K562 (cell line): ENCODE measurements around the gene CRABP2. TPM values are rescaled to one million over a fixed set of nuclear protein-coding genes. Genes with fewer than 3 reads are reported as not detected.

Experiments
- ATF1 ChIP-seq, 2 experiments: fragments of 450-650 bp in 1 of 2; IDR thresholded peaks; 2 replicates each; pipeline ENCODE4 v1.6.1; 2016; ENCODE audit warnings: missing compliant biosample characterization in 1 of 2, missing genetic modification characterization in 1 of 2
- FOS ChIP-seq: IDR thresholded peaks from 3 replicates; pipeline ENCODE4 v1.6.1; 2011; ENCODE audit not compliant: insufficient read length; ENCODE audit errors: extremely low read depth
- FOXJ3 ChIP-seq: sonication (generic); formaldehyde crosslinking; IDR thresholded peaks from 2 replicates; pipeline ENCODE4 v1.4.0; 2020; ENCODE audit warnings: mild to moderate bottlenecking, missing genetic modification reagents
- GABPB2 ChIP-seq: fragments of 250-450 bp; sonication (Bioruptor Pico); conservative IDR thresholded peaks from 2 replicates; pipeline ENCODE4 v1.5.1; 2021; ENCODE audit warnings: mild to moderate bottlenecking
- HDAC8 ChIP-seq: fragments of 450-650 bp; IDR thresholded peaks from 2 replicates; pipeline ENCODE4 v1.6.1; 2016; ENCODE audit warnings: mild to moderate bottlenecking, missing genetic modification characterization, moderate library complexity, missing compliant biosample characterization
- HMG20A ChIP-seq: fragments of 450-650 bp; formaldehyde crosslinking; conservative IDR thresholded peaks from 2 replicates; pipeline ENCODE4 v1.4.0; 2020; ENCODE audit warnings: mild to moderate bottlenecking, mixed read lengths
- JUN ChIP-seq, 2 experiments: sonication (generic) in 1 of 2; formaldehyde crosslinking in 1 of 2; IDR thresholded peaks; 2 replicates each; pipeline versions ENCODE4 v1.6.1 to v1.8.0; 2012 to 2022; ENCODE audit warnings: borderline replicate concordance in 2 of 2, mild to moderate bottlenecking in 2 of 2, improper control_type of control experiment in 1 of 2, low read depth in 1 of 2, low read length in 1 of 2, missing genetic modification reagents in 1 of 2
- KDM4B ChIP-seq, 2 experiments: fragments of 450-650 bp in 1 of 2; sonication (generic) in 1 of 2; IDR thresholded peaks; 2 replicates each; pipeline ENCODE4 v1.6.1; 2016 to 2017; ENCODE audit warnings: borderline replicate concordance in 2 of 2, antibody characterized with exemption in 1 of 2, low read depth in 1 of 2, mild to moderate bottlenecking in 1 of 2
- LEF1 ChIP-seq: fragments of 450-650 bp; IDR thresholded peaks from 2 replicates; pipeline ENCODE4 v1.6.1; 2016; ENCODE audit warnings: mild to moderate bottlenecking
- POLR3G ChIP-seq: IDR thresholded peaks from 2 replicates; pipeline ENCODE4 v1.6.1; 2011; ENCODE audit not compliant: insufficient read length, insufficient replicate concordance; ENCODE audit errors: extremely low read depth
- PTTG1 ChIP-seq: fragments of 450-650 bp; IDR thresholded peaks from 2 replicates; pipeline ENCODE4 v1.6.1; 2016; ENCODE audit warnings: low read depth, mild to moderate bottlenecking, missing genetic modification characterization, missing compliant biosample characterization
- SAFB2 ChIP-seq: fragments of 200-400 bp; formaldehyde crosslinking; IDR thresholded peaks from 2 replicates; pipeline ENCODE4 v1.6.1; 2018; ENCODE audit warnings: borderline replicate concordance, low read length, low read depth, moderate library complexity; ENCODE audit not compliant: severe bottlenecking
- SP1 ChIP-seq: sonication (generic); formaldehyde crosslinking; IDR thresholded peaks from 2 replicates; pipeline ENCODE4 v1.8.1; 2022; ENCODE audit warnings: mild to moderate bottlenecking, missing genetic modification reagents
- TCF7 ChIP-seq: sonication (generic); IDR thresholded peaks from 2 replicates; pipeline ENCODE4 v1.6.1; 2016; ENCODE audit warnings: antibody characterized with exemption, borderline replicate concordance
- ZBTB49 ChIP-seq: sonication (generic); formaldehyde crosslinking; IDR thresholded peaks from 2 replicates; pipeline ENCODE4 v1.8.0; 2022; ENCODE audit warnings: missing genetic modification reagents, mild to moderate bottlenecking, borderline replicate concordance
- ZEB2 ChIP-seq: fragments of 450-650 bp; IDR thresholded peaks from 2 replicates; pipeline ENCODE4 v1.6.1; 2016
- ZKSCAN3 ChIP-seq: fragments of 250-450 bp; sonication (Bioruptor Pico); IDR thresholded peaks from 2 replicates; pipeline ENCODE4 v1.4.0; 2020
- ZNF444 ChIP-seq: fragments of 250-450 bp; sonication (Bioruptor Pico); IDR thresholded peaks from 2 replicates; pipeline ENCODE4 v1.4.0; 2020; ENCODE audit warnings: mild to moderate bottlenecking, moderate library complexity
- ZNF589 ChIP-seq: fragments of 200-800 bp; sonication (Bioruptor generic); IDR thresholded peaks from 2 replicates; pipeline ENCODE4 v1.6.1; 2016; ENCODE audit warnings: low read depth, missing genetic modification characterization, missing compliant biosample characterization
- polyA plus RNA-seq, 8 experiments: library from polyadenylated mRNA; depleted of rRNA in 4 of 8; stranded (reverse) in 5 of 8; unstranded in 3 of 8; fragments of >200 nt; fragmentation: Nextera tagmentation in 2 of 8; fragmentation: Illumina TruSeq in 1 of 8; extraction: Ambion mirVana in 2 of 8; extraction: Trizol in 1 of 8; gene quantifications; 2 replicates each; pipeline versions ENCODE4 v1.2.1 to v1.2.3, GENCODE V29; 2011 to 2014; ENCODE audit warnings: inconsistent platforms in 1 of 8, missing spikeins in 1 of 8
- total RNA-seq, 7 experiments: library from RNA; depleted of rRNA in 6 of 7; stranded (reverse); fragments of >200 nt in 6 of 7; fragmentation: Illumina TruSeq in 2 of 7; extraction: Trizol in 2 of 7; gene quantifications; 2 replicates each; pipeline versions ENCODE4 v1.2.1 to v1.2.3, GENCODE V29; 2011 to 2021; ENCODE audit warnings: low replicate concordance in 1 of 7
- TF ChIP-seq, protein P1 (sequence below): sonication (generic); formaldehyde crosslinking; IDR thresholded peaks from 2 replicates; pipeline ENCODE4 v1.8.0; 2023; ENCODE audit warnings: missing genetic modification reagents, mild to moderate bottlenecking, borderline replicate concordance

Gene CRABP2
- total and polyA plus RNA-seq, 9 of the 15 experiments (the other 6 are each of a cell fraction or from before 2014, with no cell fraction given), result 0.30 to 2.5 (median 0.82) TPM

DNA sequence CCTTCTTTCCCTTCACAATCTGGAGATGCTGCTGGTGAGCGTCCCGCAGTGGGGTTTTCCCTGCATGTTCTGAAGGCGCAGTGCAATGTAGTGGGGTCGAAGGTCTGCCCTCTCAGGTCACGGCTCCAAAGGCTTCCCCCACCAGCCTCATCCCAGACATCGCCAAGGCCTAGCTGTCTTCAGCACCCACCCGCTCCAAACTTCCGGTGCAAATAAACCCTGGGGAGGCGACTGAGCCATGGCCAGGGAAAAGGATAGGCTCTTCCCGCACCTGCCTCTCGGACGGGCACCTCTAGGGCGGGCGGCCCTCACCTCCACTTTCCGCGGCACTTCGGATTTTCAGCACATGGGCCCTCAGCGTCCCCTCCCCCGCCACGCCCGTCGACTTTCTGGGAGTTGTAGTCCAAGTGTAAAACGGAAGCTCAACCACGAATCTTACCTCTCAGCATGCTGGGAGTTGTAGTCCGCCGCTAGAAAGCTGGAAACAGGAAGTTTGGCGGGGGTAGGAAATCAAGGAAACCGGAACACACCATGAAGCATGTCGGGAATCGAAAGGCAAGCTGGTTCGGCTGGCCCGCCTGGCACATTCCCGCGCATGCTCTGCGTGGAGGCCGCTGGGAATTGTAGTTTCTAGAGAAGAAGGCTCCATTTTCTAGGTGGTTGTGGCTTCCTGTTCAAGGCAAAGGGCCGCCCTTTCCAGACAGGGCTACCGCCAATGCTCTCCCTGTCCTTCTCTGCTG, 35.5 kb upstream of the CRABP2 start, which contains the start of gene MRPL24 (continued):
- TF ChIP-seq KDM4B (IDR thresholded peaks at IDR 0.05; ENCODE audit: borderline replicate concordance in 2 of 2, low read depth in 1 of 2), result peak in 1 of 2 experiments; percentile 97; a peak in 2 of 4 replicates
- no peak for TF ChIP-seq SAFB2
- no peak for TF ChIP-seq FOXJ3 (CRISPR knock-in tag)
- TF ChIP-seq POLR3G, result no peak
- no peak for TF ChIP-seq FOS
- TF ChIP-seq, protein P1, sequence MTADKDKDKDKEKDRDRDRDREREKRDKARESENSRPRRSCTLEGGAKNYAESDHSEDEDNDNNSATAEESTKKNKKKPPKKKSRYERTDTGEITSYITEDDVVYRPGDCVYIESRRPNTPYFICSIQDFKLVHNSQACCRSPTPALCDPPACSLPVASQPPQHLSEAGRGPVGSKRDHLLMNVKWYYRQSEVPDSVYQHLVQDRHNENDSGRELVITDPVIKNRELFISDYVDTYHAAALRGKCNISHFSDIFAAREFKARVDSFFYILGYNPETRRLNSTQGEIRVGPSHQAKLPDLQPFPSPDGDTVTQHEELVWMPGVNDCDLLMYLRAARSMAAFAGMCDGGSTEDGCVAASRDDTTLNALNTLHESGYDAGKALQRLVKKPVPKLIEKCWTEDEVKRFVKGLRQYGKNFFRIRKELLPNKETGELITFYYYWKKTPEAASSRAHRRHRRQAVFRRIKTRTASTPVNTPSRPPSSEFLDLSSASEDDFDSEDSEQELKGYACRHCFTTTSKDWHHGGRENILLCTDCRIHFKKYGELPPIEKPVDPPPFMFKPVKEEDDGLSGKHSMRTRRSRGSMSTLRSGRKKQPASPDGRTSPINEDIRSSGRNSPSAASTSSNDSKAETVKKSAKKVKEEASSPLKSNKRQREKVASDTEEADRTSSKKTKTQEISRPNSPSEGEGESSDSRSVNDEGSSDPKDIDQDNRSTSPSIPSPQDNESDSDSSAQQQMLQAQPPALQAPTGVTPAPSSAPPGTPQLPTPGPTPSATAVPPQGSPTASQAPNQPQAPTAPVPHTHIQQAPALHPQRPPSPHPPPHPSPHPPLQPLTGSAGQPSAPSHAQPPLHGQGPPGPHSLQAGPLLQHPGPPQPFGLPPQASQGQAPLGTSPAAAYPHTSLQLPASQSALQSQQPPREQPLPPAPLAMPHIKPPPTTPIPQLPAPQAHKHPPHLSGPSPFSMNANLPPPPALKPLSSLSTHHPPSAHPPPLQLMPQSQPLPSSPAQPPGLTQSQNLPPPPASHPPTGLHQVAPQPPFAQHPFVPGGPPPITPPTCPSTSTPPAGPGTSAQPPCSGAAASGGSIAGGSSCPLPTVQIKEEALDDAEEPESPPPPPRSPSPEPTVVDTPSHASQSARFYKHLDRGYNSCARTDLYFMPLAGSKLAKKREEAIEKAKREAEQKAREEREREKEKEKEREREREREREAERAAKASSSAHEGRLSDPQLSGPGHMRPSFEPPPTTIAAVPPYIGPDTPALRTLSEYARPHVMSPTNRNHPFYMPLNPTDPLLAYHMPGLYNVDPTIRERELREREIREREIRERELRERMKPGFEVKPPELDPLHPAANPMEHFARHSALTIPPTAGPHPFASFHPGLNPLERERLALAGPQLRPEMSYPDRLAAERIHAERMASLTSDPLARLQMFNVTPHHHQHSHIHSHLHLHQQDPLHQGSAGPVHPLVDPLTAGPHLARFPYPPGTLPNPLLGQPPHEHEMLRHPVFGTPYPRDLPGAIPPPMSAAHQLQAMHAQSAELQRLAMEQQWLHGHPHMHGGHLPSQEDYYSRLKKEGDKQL (CRISPR knock-in tag), result no peak
- peak; percentile 67; the same call in 1 of the 2 replicates for TF ChIP-seq ZEB2
- TF ChIP-seq ZNF444, result no peak
- 0 out of 2 replicates have a peak, but pooled peaks have one; percentile 15 for TF ChIP-seq TCF7
- TF ChIP-seq ZBTB49, result no peak
- TF ChIP-seq SP1 (CRISPR knock-in tag), result peak; percentile 96
- no peak for TF ChIP-seq HMG20A (CRISPR knock-in tag)
- TF ChIP-seq ATF1 (CRISPR knock-in tag; IDR thresholded peaks at IDR 0.05), result no peak
- peak; percentile 86 for TF ChIP-seq ATF1 (tag; IDR thresholded peaks at IDR 0.05)
- TF ChIP-seq ZKSCAN3 (CRISPR knock-in tag), result no peak
- peak; percentile 54; the same call in 1 of the 2 replicates for TF ChIP-seq HDAC8 (tag)
- peak; percentile 68; the same call in 1 of the 2 replicates for TF ChIP-seq ZNF589
- no peak for TF ChIP-seq GABPB2 (CRISPR knock-in tag)
- no peak for TF ChIP-seq PTTG1 (tag)
- TF ChIP-seq LEF1, result no peak
- TF ChIP-seq JUN (IDR thresholded peaks at IDR 0.05; ENCODE audit: borderline replicate concordance, low read depth, low read length), result peak; percentile 42; the same call in 1 of the 2 replicates
- TF ChIP-seq JUN (CRISPR knock-in tag; IDR thresholded peaks at IDR 0.05; ENCODE audit: borderline replicate concordance), result no peak; the same call in 1 of the 2 replicates
